Progenitor cell of endocrine pancreas (in vitro differentiated cells): Measurements from ENCODE around the gene PPP1R14D. TPM values are rescaled to one million over a fixed set of nuclear protein-coding genes. Genes with fewer than 3 reads are reported as not detected.

Experiments
- DNase-seq: peaks from one replicate; pipeline ENCODE4 v3.0.0; 2021; ENCODE audit warnings: low spot score; ENCODE audit not compliant: unreplicated experiment
- H3K27ac Mint-ChIP-seq: 2 replicates; pipeline ENCODE4 v1.8.0; 2021; ENCODE audit warnings: mild to moderate bottlenecking, moderate library complexity, mixed read lengths
- H3K27me3 Mint-ChIP-seq: 2 replicates; pipeline ENCODE4 v1.8.0; 2021; ENCODE audit warnings: mixed read lengths
- H3K36me3 Mint-ChIP-seq: 2 replicates; pipeline ENCODE4 v1.8.0; 2022; ENCODE audit warnings: mixed read lengths; ENCODE audit not compliant: insufficient read depth
- H3K4me1 Mint-ChIP-seq: 2 replicates; pipeline ENCODE4 v1.8.0; 2021; ENCODE audit warnings: low read depth, mixed read lengths
- H3K4me3 Mint-ChIP-seq: 2 replicates; pipeline ENCODE4 v1.8.0; 2021; ENCODE audit warnings: low read depth, mild to moderate bottlenecking, moderate library complexity, mixed read lengths
- H3K9me3 Mint-ChIP-seq: 2 replicates; pipeline ENCODE4 v1.8.0; 2021; ENCODE audit warnings: low read depth, mixed read lengths
- CTCF ChIP-seq: fragments of 200-600 bp; sonication (generic); IDR thresholded peaks from one replicate; pipeline ENCODE4 v1.5.0; 2021; ENCODE audit warnings: antibody characterized with exemption, mild to moderate bottlenecking; ENCODE audit not compliant: unreplicated experiment
- total RNA-seq: library from RNA; stranded (reverse); gene quantifications from 2 replicates; pipeline ENCODE4 v1.2.1, GENCODE V29; 2021

Gene PPP1R14D
- total RNA-seq, 1 donor from 2014 or later, result 0.81 TPM

- Mint-ChIP-seq H3K27ac (no peak overlapping the region), H3K36me3 (peaks cover 9% of the 10 kb centered on the region), H3K4me1 (no peaks in the 10 kb centered on the region), H3K27me3 (no peaks in the 10 kb centered on the region), H3K4me3 (no peak overlapping the region), H3K9me3 (no peaks in the 10 kb centered on the region)
- DNase-seq, result no peak
- TF ChIP-seq CTCF, result no peak
Measured at GRCh38 chr15:40773902-40774301, 54.6 kb downstream of the PPP1R14D start.

- Mint-ChIP-seq H3K4me1 (no peaks in the 10 kb centered on the region), H3K27ac (no peak overlapping the region), H3K36me3 (peaks cover 9% of the 10 kb centered on the region), H3K4me3 (no peak overlapping the region), H3K27me3 (no peaks in the 10 kb centered on the region), H3K9me3 (no peaks in the 10 kb centered on the region)
- DNase-seq, result no peak
- TF ChIP-seq CTCF, result no peak
Measured at GRCh38 chr15:40773496-40773895, 55.0 kb downstream of the PPP1R14D start.

- no peaks in the 10 kb centered on the region for H3K9me3 Mint-ChIP-seq
- H3K4me3 Mint-ChIP-seq, result no peak overlapping the region
- H3K27ac Mint-ChIP-seq, result no peak overlapping the region
- no peaks in the 10 kb centered on the region for H3K4me1 Mint-ChIP-seq
- no peak for TF ChIP-seq CTCF
- H3K36me3 Mint-ChIP-seq, result peaks cover 8% of the 10 kb centered on the region
- no peak for DNase-seq
- no peaks in the 10 kb centered on the region for H3K27me3 Mint-ChIP-seq
Measured at GRCh38 chr15:40772014-40772413, 56.5 kb downstream of the PPP1R14D start.

- Mint-ChIP-seq H3K36me3 (peaks cover 5% of the 10 kb centered on the region), H3K9me3 (no peaks in the 10 kb centered on the region), H3K4me3 (no peak overlapping the region), H3K27ac (no peak overlapping the region), H3K4me1 (no peaks in the 10 kb centered on the region), H3K27me3 (no peaks in the 10 kb centered on the region)
- DNase-seq, result no peak
- no peak for TF ChIP-seq CTCF
Measured at GRCh38 chr15:40771242-40771641, 57.3 kb downstream of the PPP1R14D start.

- no peak for TF ChIP-seq CTCF
- H3K27ac Mint-ChIP-seq, result no peak overlapping the region
Measured at GRCh38 chr15:40770147-40770721, 58.3 kb downstream of the PPP1R14D start.

More at GRCh38 chr15:40770147-40770721, 58.3 kb downstream of the PPP1R14D start:
- no peaks in the 10 kb centered on the region for H3K9me3 Mint-ChIP-seq
- no peak for DNase-seq
- H3K27me3 Mint-ChIP-seq, result no peaks in the 10 kb centered on the region
- no peak overlapping the region for H3K4me3 Mint-ChIP-seq
- peaks cover 4% of the 10 kb centered on the region for H3K4me1 Mint-ChIP-seq
- H3K36me3 Mint-ChIP-seq, result peaks cover 5% of the 10 kb centered on the region
